Gastrocnemius medialis (tissue), 4 donors: ENCODE data around the gene RALGAPA2.

ENCODE experiments used
- CTCF ChIP-seq, 5 experiments: fragments of 450-650 bp in 3 of 5; fragments of 200-600 bp in 2 of 5; sonication (generic) in 2 of 5; IDR thresholded peaks in 4 of 5; conservative IDR thresholded peaks in 1 of 5; 1 replicate in 4 of 5; 2 replicates in 1 of 5; pipeline ENCODE4 v1.5.1; 2016 to 2019; ENCODE audit warnings: antibody characterized with exemption in 5 of 5, mild to moderate bottlenecking in 3 of 5, moderate library complexity in 3 of 5
- POLR2A ChIP-seq, 2 donors: fragments of 450-650 bp; IDR thresholded peaks; one replicate each; pipeline ENCODE4 v1.6.1; 2017; ENCODE audit warnings: antibody characterized with exemption in 2 of 2, mild to moderate bottlenecking in 2 of 2, moderate library complexity in 2 of 2

DNA sequence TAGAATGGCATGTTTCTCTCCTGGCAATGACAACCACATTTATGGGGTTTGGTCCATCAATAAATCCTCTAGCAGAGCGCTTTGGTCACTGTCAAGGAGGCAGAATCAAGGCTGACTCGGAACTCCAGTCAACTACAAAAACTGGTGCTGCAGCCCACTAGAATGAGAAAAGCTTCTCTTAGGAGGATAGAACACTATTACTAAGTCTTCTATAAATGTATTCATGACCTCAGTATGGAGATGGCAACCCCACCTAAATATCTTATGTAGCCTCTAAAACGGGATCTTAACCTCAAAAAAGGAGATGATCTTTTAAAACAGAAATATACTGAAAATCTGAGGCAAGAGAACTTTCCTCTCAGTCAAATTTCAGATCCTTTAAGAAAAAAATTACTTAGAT, 68.5 kb downstream of the RALGAPA2 start:
- TF ChIP-seq POLR2A (IDR thresholded peaks at IDR 0.05) (no peak), CTCF (IDR thresholded peaks at IDR 0.05 in 4 of 5, conservative IDR thresholded peaks at IDR 0.05 in 1 of 5) (no peak)
